IMR-90 (cell line): Measurements from ENCODE around the gene PTK6.

Experiments
- CEBPB ChIP-seq: IDR thresholded peaks from 2 replicates; pipeline ENCODE4 v1.6.1; 2012; ENCODE audit warnings: low read depth, low read length, improper control_type of control experiment
- CHD1 ChIP-seq: IDR thresholded peaks from 2 replicates; pipeline ENCODE4 v1.6.1; 2012; ENCODE audit warnings: low read depth, low read length, improper control_type of control experiment
- CTCF ChIP-seq: conservative IDR thresholded peaks from 2 replicates; pipeline ENCODE4 v1.5.1; 2012; ENCODE audit warnings: mild to moderate bottlenecking, low read depth, low read length, improper control_type of control experiment
- FOS ChIP-seq: fragments of 150-350 bp; IDR thresholded peaks from 2 replicates; pipeline ENCODE4 v1.6.1; 2016; ENCODE audit warnings: low read depth, low read length
- MAFK ChIP-seq: IDR thresholded peaks from 2 replicates; pipeline ENCODE4 v1.6.1; 2012; ENCODE audit warnings: low read depth, low read length, improper control_type of control experiment
- MXI1 ChIP-seq: IDR thresholded peaks from 2 replicates; pipeline ENCODE4 v1.6.1; 2012; ENCODE audit warnings: low read depth, mild to moderate bottlenecking, low read length, moderate library complexity, borderline replicate concordance
- POLR2A ChIP-seq: IDR thresholded peaks from 2 replicates; pipeline ENCODE4 v1.6.1; 2012; ENCODE audit warnings: mild to moderate bottlenecking, low read depth, low read length
- RAD21 ChIP-seq: IDR thresholded peaks from 2 replicates; pipeline ENCODE4 v1.6.1; 2012; ENCODE audit warnings: low read length, improper control_type of control experiment
- RCOR1 ChIP-seq: IDR thresholded peaks from 2 replicates; pipeline ENCODE4 v1.6.1; 2012; ENCODE audit warnings: mild to moderate bottlenecking, low read length, improper control_type of control experiment; ENCODE audit not compliant: insufficient replicate concordance
- SMC3 ChIP-seq: fragments of 150-350 bp; IDR thresholded peaks from 2 replicates; pipeline ENCODE4 v1.6.1; 2016; ENCODE audit warnings: low read depth, mild to moderate bottlenecking, antibody characterized with exemption, low read length, moderate library complexity
- USF2 ChIP-seq: fragments of 150-350 bp; IDR thresholded peaks from 2 replicates; pipeline ENCODE4 v1.6.1; 2017; ENCODE audit warnings: mild to moderate bottlenecking, antibody characterized with exemption, low read length, low read depth

- TF ChIP-seq POLR2A (no peak), SMC3 (no peak), CTCF (no peak), USF2 (no peak), RAD21 (no peak), CEBPB (no peak), FOS (no peak), CHD1 (no peak), MXI1 (no peak), MAFK (no peak), RCOR1 (no peak)
Observed at GRCh38 chr20:63490416-63490815, 46.8 kb downstream of the PTK6 start.
